Hematopoietic multipotent progenitor cell treated with erythropoietin and hydrocortisone succinate and interleukin-3 and kit ligand, for 4 days (in vitro differentiated cells): Measurements from ENCODE around the gene KIF20B.

ENCODE experiments used
- DNase-seq: peaks from one replicate; pipeline ENCODE4 v3.0.0-alpha.2; 2015

Gene KIF20B

GRCh38 chr10:89701242-89702120, at the start of gene KIF20B:
Gene KIF20B, plus strand, starts transcription at chr10:89701590. Its CDS starts 3,705 bp downstream, at chr10:89705295.
- peak; percentile 99 for DNase-seq

DNA sequence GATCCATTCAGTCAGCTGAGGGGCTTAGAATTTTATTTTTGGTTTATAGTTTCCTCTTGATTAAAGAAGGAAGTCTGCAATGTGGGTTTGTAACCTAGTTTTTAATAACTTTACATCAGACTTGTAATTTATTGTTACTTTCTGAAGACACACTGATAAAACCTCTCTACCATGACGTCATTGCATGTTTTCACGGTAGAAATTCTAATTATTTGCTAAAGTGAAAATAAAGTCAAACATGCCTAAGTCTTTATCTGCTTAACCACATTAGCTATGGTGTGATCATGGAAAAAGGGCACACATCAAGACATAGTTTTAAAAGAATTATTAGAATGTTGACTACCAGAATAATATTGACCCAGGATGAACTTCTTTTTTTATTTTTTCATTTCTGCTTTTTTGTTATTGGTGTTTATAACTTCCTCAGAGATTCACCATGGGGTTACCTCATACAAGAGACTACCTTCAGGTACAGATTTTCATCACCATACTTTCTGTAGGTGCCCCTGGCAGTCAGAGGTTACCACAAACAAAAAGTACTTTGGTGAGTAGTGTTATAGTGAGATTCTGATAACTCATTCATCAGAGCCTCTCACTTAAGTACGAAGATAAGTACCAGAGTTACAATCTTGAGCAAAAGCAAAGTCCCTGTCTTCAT, 49.3 kb upstream of the KIF20B start:
- DNase-seq, result no peak

DNA sequence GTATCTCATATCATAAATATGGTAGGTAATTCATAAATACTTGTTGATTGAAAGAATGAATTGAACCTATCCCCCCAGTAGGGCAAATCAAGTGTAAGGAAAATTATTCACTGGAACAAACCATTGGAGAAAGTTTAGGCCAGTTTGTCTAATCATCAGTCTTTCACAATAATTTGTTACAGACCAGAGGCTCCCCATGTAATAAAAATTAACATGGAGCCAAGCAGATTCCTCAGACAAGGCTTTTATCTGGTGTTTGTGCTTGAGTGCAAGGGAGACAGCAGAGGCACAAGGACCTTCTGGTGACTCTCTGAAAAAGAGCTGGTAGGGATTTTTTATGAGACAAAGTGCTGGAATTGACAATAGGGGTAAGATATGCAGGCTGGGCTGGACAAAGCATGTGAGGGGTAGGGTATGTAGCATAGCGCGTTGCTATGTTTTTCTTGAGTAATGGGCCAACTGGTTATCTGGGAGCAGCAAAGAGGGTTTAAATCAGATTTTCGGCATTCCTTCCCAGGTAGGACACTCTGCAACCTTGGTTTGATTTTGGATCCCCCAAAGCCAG, 48.5 kb upstream of the KIF20B start:
- no peak for DNase-seq

GRCh38 chr10:89653410-89653869, 48.0 kb upstream of the KIF20B start:
- DNase-seq, result no peak

DNA sequence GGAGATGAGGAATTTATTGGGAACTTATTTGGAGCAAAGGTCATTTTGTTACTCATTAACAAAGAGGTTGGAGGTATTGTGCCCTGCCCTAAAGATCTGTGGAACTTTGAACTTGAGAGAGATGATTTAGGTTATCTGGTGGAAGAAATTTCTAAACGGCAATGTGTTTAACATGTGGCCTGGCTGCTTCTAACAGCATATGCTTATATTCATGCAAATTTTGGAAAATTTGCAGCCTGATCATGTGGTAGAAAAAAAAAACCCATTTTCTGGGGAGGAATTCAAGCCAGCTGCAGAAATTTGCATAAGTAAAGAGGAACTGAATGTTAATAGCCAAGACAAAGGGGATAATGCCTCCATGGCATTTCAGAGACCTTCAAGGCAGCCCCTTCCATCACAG, 45.7 kb upstream of the KIF20B start:
- no peak for DNase-seq

DNA sequence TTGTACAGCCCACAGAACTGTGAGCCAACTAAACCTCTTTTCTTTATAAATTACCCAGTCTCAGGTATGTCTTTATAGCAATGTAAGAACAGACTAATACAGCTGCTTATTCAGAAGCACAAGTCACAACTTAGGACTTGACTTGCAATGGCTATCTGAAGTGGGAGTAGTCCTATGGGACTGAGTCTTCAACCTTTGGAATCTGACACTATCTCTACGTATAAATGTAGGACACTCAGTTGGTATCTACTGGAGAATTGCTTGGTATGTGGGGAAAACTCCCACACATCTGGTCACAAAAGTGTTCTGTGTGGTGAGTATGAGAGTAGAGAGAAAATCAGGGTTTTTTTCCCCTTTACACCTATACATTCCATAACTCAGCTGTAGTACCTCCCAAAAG, 44.1 kb upstream of the KIF20B start:
- no peak for DNase-seq

- no peak for DNase-seq
These were observed 42.0 kb upstream of the KIF20B start for GRCh38 chr10:89659143-89660131.

DNA sequence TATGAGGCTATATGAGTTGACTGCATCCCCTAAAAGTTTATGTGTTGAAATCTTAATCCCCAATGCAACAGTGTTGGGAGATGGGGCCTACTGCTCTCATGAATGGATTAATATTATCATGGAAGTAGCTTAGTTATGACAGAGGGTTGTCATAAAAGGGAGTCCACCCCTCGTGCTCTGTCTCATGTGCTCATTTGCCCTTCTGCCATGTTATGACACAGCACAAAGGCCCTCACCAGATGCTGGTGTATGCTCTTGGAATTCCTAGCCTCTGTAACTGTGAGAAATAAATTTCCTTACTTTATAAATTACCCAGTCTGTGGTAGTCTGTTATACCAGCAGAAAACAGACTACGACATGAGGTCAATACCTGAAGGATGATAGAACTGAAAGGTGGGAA, 38.8 kb upstream of the KIF20B start:
- DNase-seq, result no peak

GRCh38 chr10:89663144-89663543, 38.2 kb upstream of the KIF20B start:
- DNase-seq, result no peak

GRCh38 chr10:89664203-89664602, 37.2 kb upstream of the KIF20B start:
- DNase-seq, result no peak

DNA sequence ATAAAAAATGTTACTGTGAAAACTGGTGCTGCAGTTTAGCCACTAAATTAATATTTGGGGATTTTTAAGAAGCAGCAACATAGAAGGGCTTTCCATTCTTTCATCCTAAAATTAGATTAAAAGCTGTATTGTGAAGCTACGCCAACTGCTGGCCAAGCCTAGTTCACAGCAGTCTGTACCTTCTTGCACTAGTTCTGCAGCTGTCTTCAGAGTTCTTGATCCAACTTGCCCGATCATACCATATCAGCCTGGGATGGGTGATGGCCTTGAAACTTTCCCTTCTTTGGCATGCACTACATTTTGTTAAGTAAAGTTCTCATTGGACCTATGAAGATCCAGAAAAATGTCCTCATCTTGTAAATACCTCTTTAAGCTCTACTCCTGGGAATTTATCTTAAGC, 36.1 kb upstream of the KIF20B start:
- no peak for DNase-seq

DNA sequence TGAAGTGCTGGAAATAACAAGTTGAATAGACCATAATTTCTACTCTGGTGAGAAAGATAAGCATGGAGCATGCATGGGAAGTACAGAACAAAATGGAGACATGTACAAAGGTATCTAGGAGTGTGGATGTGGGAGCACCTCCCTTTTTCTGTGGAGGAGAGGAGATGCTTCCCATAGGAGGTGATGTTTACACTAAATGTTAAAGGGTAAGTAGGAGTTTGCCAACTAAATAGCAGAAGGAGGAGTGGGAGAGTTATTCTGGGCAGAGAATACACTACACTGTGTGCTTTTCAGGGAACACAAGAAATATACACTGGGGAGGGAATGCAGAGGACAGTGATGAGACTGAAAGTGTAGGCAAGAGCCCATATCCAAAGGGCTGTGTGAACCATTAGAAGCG, 35.3 kb upstream of the KIF20B start:
- DNase-seq, result no peak

GRCh38 chr10:89668386-89669071, 32.9 kb upstream of the KIF20B start:
- DNase-seq, result no peak

DNA sequence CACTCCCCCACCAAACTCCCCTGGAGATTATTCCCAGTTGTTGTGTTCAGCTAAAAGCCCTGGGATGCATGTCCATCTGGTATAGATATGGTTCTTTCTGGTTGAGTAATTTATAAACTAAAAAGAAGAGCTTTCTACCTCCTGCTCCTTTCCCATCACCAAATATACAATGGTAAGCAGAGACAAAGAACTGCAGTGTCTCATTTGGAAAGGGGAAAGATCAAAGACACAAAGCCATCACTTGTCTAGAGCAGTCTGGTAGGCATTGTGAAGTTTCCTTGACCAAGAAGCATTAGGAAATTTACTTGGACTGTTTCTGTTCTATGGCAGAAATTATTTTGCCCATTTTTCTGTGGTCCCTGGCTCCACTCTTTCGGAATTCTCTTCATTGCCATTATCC, 31.4 kb upstream of the KIF20B start:
- no peak for DNase-seq

DNA sequence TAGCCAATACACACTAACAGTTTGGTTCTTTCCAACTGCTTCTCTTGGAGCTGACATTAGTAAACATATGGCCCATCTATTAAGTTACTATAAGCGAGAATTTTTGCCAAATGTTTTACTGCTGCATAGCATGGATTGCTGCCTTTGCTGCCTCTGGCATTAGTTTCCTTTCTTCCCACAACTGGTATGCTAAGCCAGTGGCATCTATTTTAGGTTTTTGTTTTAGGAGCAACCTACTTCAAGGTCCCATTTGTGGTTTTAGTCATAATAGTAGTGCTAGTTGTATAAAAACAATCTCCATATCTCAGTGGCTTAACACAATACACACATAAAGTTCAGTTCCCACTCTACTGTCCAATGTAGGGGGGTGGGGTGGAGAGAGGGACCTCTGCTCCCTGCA, 30.5 kb upstream of the KIF20B start:
- DNase-seq, result no peak

GRCh38 chr10:89677341-89677740, 24.0 kb upstream of the KIF20B start:
- DNase-seq, result no peak

DNA sequence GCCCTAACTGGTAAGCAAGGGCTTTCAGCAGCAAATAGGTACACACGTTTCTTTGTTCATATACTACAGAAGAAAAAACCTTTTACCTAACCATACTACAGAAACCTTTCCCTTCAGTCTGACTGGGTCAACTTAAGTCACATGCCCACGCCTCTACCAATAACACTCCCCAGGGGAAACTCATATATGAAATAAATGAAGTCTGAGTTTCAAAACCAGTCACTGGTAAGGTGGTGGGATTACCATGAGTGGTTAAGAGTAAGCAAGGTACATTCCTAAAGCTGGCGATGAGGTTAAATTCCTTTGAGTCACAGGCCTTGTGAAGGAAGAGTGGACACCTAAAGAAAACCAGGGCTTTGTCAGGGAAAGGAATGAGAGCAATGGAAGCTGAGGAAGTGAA, 21.4 kb upstream of the KIF20B start:
- no peak for DNase-seq

DNA sequence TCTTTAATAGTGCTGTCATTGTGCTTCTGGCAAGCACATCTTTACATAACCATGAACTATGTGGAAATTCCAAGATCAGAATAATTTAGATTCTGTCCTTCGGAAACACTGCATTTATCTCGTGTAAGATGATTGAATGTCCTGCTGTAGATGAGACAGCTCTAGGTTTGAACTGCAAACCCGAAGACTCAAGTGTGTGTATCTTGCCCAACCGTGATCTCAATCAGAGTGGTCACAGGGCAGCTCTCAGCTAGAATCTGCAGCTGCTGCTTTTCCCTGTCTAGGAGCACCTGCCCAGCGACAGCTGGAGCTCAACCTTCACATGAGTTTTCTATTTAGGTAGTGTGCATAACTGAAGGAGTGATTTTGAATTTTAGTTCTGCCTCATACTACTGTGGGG, 17.5 kb upstream of the KIF20B start:
- peak; percentile 12 for DNase-seq

- no peak for DNase-seq
These were observed 16.8 kb upstream of the KIF20B start for GRCh38 chr10:89684604-89685003.

DNA sequence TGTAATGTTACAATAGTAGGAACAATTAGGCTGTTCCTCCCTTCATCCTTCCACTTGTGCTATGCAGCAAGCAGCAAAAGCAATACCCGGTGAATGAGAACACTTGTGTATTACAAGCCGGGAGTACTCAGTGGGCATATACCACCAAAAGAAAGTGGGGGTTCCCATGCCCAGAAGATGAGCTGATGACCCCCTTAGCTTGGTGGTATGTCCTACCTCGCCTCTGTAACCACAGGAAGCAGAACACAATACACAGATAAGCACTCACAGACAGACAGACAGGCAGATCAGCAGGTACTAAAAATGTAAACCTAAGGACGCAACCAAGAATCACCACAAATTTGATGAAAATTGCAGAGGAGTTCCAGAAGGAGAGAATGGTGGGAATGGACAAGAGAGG, 15.5 kb upstream of the KIF20B start:
- DNase-seq, result peak; percentile 88

DNA sequence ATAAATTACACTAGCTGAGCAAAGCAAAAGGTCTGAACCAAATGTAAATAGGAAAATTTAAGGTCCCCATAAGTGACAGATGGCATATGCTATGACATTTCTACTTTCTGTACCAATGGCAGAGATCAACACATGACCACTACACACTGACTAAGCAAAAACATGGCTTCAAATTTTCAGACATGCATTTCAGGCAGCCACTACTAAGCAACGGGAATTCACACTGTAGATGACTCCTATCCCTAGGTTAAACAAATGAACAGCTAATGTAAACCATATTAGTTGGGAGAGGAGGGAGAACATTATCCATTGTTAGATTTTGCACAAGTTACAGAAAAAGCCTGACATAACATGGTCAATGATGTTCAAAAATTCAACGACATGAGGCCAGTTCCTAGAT, 11.4 kb upstream of the KIF20B start:
- no peak for DNase-seq

DNA sequence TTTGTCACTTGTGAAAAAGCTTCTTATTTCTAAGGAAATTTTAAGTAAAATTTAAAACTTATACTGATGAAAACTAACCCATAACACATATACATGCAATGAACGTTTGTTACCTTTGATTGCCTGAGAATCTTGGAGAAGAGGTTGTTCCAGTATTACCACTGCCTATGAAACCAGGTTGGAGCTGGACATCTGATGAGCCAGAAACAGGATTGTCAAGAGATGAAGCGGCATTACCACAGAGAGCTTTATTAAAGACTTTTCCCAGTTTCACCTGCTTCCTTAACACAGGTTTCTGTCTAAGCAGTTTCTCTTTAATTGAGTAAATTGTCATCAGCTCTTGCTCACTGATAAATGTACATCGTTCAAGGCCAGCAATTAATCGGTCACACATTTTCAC, 9.0 kb upstream of the KIF20B start:
- DNase-seq, result no peak
